HG02798 (cell line): ENCODE measurements around the gene TNFRSF14.

Experiments
- ATAC-seq: cut with Tn5 transposase; IDR thresholded peaks from one replicate; pipeline ENCODE4 v1.9.1; 2021; ENCODE audit warnings: mild to moderate bottlenecking; ENCODE audit not compliant: unreplicated experiment, poor library complexity

Gene TNFRSF14

GRCh38 chr1:2595812-2596529 is 39.8 kb downstream of the TNFRSF14 start:
- ATAC-seq, result no peak

GRCh38 chr1:2596530-2597333 is 40.6 kb downstream of the TNFRSF14 start:
- no peak for ATAC-seq

GRCh38 chr1:2597441-2598328 is 41.5 kb downstream of the TNFRSF14 start:
- ATAC-seq, result no peak

- ATAC-seq, result no peak
Measured at GRCh38 chr1:2598329-2598931, 42.3 kb downstream of the TNFRSF14 start.

- ATAC-seq, result no peak
Measured at GRCh38 chr1:2601721-2602303, 45.6 kb downstream of the TNFRSF14 start.

GRCh38 chr1:2602311-2602835 is 46.2 kb downstream of the TNFRSF14 start:
- no peak for ATAC-seq

- ATAC-seq, result no peak
Measured at GRCh38 chr1:2602866-2603520, 46.8 kb downstream of the TNFRSF14 start.

GRCh38 chr1:2603521-2604155 is 47.5 kb downstream of the TNFRSF14 start:
- no peak for ATAC-seq

GRCh38 chr1:2604156-2604843 is 48.1 kb downstream of the TNFRSF14 start:
- no peak for ATAC-seq

- no peak for ATAC-seq
Measured at GRCh38 chr1:2604844-2605508, 48.8 kb downstream of the TNFRSF14 start.

- no peak for ATAC-seq
Measured at GRCh38 chr1:2605509-2606395, 49.6 kb downstream of the TNFRSF14 start.

- ATAC-seq, result no peak
Measured at GRCh38 chr1:2606396-2606880, 50.3 kb downstream of the TNFRSF14 start.

- no peak for ATAC-seq
Measured at GRCh38 chr1:2606881-2607621, 50.9 kb downstream of the TNFRSF14 start.

- ATAC-seq, result no peak
Measured at GRCh38 chr1:2607641-2608091, 51.5 kb downstream of the TNFRSF14 start.

- no peak for ATAC-seq
Measured at GRCh38 chr1:2609319-2610035, 53.3 kb downstream of the TNFRSF14 start.
